ENCODE results near the gene OR10AG1. TPM values are rescaled to one million over a fixed set of nuclear protein-coding genes. Genes with fewer than 3 reads are reported as not detected.

Gene OR10AG1
- total RNA-seq, 2 donors from 2014 or later = not detected

DNA sequence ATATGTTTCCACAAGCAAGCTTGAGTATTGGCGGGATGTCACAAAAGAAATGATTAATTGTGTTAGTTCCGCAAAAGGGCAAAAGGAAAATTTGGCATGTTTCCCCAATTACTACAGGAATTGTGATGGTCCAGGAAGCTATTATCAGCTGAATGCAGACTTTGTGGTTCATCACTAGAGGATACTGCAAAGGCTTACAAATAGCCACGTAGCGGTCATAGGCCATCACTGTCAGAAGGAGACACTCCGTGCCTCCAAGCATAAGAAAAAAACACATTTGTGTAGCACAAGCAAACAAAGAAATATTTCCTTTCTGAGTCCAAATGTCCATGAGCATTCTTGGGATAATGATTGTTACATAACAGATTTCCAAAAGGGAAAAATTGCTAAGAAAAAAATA, 1.8 kb downstream of the OR10AG1 start:
- H3K36me3 ChIP-seq = no peaks in the 10 kb centered on the region
- H3K9me3 ChIP-seq = no peaks in the 10 kb centered on the region
- TF ChIP-seq, protein P1, sequence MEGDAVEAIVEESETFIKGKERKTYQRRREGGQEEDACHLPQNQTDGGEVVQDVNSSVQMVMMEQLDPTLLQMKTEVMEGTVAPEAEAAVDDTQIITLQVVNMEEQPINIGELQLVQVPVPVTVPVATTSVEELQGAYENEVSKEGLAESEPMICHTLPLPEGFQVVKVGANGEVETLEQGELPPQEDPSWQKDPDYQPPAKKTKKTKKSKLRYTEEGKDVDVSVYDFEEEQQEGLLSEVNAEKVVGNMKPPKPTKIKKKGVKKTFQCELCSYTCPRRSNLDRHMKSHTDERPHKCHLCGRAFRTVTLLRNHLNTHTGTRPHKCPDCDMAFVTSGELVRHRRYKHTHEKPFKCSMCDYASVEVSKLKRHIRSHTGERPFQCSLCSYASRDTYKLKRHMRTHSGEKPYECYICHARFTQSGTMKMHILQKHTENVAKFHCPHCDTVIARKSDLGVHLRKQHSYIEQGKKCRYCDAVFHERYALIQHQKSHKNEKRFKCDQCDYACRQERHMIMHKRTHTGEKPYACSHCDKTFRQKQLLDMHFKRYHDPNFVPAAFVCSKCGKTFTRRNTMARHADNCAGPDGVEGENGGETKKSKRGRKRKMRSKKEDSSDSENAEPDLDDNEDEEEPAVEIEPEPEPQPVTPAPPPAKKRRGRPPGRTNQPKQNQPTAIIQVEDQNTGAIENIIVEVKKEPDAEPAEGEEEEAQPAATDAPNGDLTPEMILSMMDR (IDR thresholded peaks at IDR 0.05) = no peak
- H3K4me3 ChIP-seq = no peak overlapping the region
- H3K4me1 ChIP-seq (ENCODE audit: control insufficient read depth in 1 of 2, low read depth in 2 of 2) = no peaks in the 10 kb centered on the region
- H3K27me3 ChIP-seq (replicated peaks; ENCODE audit: insufficient read depth) = no peaks in the 10 kb centered on the region
- ATAC-seq (ENCODE audit: insufficient number of reproducible peaks, low FRiP score, low read depth) (no peak), DNase-seq (ENCODE audit: low spot score) (no peak)
- H3K27ac ChIP-seq = no peak overlapping the region

DNA sequence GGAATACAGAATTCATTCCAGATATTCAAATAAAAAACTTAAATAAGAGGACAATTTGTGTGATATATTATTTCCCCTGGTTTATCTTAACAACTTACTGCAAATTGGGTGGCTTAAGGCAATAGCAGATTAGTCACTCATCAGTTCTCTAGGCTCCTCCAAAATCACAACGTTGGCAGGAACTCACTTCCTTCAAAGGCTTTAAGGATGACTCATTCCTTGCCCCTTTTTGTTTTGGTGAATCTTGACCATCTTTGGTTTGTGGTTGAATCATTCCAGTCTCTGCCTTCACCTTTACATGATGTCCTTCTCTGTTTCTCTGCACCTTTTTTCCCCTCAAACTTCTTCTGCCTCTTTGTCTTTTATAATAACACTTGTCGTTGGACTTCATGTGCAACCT, 3.4 kb downstream of the OR10AG1 start:
- H3K4me1 ChIP-seq (ENCODE audit: control insufficient read depth in 1 of 2, low read depth in 2 of 2) = no peaks in the 10 kb centered on the region
- no peaks in the 10 kb centered on the region for H3K9me3 ChIP-seq
- H3K27me3 ChIP-seq (replicated peaks; ENCODE audit: insufficient read depth) = no peaks in the 10 kb centered on the region
- no peak for DNase-seq (ENCODE audit: low spot score)
- TF ChIP-seq, protein P1 (IDR thresholded peaks at IDR 0.05) = no peak
- H3K4me3 ChIP-seq = no peak overlapping the region
- no peak overlapping the region for H3K27ac ChIP-seq
- H3K36me3 ChIP-seq = no peaks in the 10 kb centered on the region
- no peak for ATAC-seq (ENCODE audit: insufficient number of reproducible peaks, low FRiP score, low read depth)

DNA sequence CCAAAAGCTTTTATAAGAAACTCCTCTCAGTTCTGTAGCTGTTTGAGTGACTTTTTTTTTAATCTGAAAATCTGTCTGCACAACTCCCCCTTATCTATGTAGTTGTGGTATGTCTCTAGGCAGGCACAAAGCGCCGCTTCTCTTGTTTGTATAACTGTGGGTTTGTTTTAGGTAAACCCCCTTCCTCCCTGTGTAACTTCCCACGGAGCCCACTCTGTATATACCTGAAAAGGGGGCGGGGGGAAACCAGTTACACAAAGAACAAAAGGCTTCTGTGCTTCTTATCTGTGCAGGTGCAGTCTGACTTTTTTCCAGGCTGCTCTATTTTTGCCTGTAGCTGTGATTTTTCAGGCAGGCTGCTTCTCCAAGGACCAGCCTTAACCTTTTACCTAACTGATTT, 13.2 kb downstream of the OR10AG1 start:
- Histone ChIP-seq H3K27me3 (replicated peaks; ENCODE audit: insufficient read depth) (no peaks in the 10 kb centered on the region), H3K4me1 (ENCODE audit: control insufficient read depth in 1 of 2, low read depth in 2 of 2) (no peaks in the 10 kb centered on the region), H3K9me3 (no peaks in the 10 kb centered on the region), H3K27ac (no peak overlapping the region), H3K4me3 (no peak overlapping the region), H3K36me3 (no peaks in the 10 kb centered on the region)
- TF ChIP-seq, protein P1 (IDR thresholded peaks at IDR 0.05) = no peak
- ATAC-seq (ENCODE audit: insufficient number of reproducible peaks, low FRiP score, low read depth) = no peak
- no peak for DNase-seq (ENCODE audit: low spot score)

DNA sequence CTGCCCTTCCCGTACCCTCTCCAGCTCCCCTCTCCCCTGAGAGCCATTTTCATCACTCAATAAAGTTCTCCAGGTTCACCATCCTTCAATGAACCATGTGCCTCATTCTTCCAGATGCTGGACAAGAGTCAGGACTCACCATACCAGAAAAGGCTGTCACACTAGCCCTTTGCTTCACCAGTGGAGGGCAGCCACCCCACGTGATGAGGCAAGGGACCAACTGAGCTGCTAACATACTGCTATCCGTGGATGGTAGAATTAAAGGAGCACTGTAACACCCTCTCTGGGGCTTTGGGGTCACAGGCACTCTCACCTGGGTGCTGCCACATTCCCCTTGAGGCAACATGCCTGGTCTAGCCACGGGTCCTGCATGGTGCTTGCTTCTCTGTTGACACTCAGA, 20.4 kb downstream of the OR10AG1 start:
- H3K27me3 ChIP-seq (replicated peaks; ENCODE audit: insufficient read depth) = no peaks in the 10 kb centered on the region
- TF ChIP-seq, protein P1 (IDR thresholded peaks at IDR 0.05) = no peak
- ATAC-seq (ENCODE audit: insufficient number of reproducible peaks, low FRiP score, low read depth) = no peak
- no peaks in the 10 kb centered on the region for H3K9me3 ChIP-seq
- no peak for DNase-seq (ENCODE audit: low spot score)
- no peak overlapping the region for H3K4me3 ChIP-seq
- H3K4me1 ChIP-seq (ENCODE audit: control insufficient read depth in 1 of 2, low read depth in 2 of 2) = no peaks in the 10 kb centered on the region
- H3K36me3 ChIP-seq = no peaks in the 10 kb centered on the region
- H3K27ac ChIP-seq = no peak overlapping the region

DNA sequence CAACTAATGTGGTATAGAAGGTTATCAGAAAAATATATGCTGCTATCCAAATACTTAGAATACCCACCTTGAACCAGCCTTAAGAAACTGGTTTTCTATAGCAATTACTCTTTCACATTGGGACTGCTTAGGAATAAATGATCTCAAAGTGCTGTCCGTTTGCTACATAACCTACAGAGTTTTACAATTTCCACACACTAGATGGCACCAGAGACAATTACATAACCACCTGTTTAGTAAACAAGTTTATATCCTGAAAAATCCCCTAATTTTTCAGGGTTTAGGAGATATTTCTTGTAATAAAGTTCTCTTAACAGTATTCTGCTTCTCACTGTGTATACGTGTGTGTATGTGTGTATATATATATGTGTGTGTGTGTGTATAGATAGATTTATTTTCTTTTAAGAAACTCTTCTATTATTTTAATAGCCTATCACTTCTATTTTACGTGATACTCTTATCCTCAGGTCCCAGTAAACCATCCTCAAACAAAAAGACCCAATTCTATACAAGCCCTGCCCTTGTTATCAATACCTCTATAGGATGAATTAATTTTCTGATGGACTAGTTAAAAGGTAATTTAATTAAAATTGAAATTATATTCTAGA, 26.9 kb downstream of the OR10AG1 start:
- DNase-seq (ENCODE audit: low spot score) = no peak
- TF ChIP-seq, protein P1 (IDR thresholded peaks at IDR 0.05) = no peak
- H3K4me1 ChIP-seq (ENCODE audit: control insufficient read depth in 1 of 2, low read depth in 2 of 2) = no peaks in the 10 kb centered on the region
- no peak for ATAC-seq (ENCODE audit: insufficient number of reproducible peaks, low FRiP score, low read depth)
- H3K27ac ChIP-seq = no peak overlapping the region
- H3K27me3 ChIP-seq (replicated peaks; ENCODE audit: insufficient read depth) = no peaks in the 10 kb centered on the region
- H3K36me3 ChIP-seq = no peaks in the 10 kb centered on the region
- no peaks in the 10 kb centered on the region for H3K9me3 ChIP-seq
- H3K4me3 ChIP-seq = no peak overlapping the region
